ENCODE measurements around the gene NAPB.
A peak's percentile ranks its signal among the peaks of the same experiment; 100 is the strongest.

The NAPB gene

DNA sequence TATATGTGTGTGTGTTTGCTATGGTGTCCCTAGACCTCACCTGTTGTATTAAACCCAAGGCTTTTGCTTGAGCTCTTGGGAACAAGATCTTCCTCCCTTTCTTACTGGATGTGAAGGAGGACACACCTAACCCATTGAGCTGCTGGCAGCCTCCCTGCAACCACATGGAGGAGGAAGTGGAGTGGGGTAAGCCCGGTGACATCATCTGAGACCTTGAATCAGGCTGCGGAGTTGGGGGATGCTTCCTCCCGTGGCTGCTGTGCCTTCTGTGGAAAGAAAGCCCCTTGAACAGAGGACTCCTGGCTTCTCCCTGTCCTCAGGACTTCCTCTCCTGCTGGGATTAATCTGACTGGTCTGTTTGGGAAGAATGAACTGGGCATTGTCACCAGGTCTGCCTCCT, 28.1 kb upstream of the NAPB start:
- no peaks in the 10 kb centered on the region for H4K20me1 ChIP-seq (ENCODE audit: insufficient read depth, low read length)
- no peaks in the 10 kb centered on the region for H3K4me1 ChIP-seq (ENCODE audit: low read length)
- no peak for DNase-seq
- H3K9ac ChIP-seq (ENCODE audit: low read length): no peak overlapping the region
- H3K27me3 ChIP-seq (replicated peaks; ENCODE audit: insufficient read depth, low read length): no peaks in the 10 kb centered on the region
- no peaks in the 10 kb centered on the region for H3F3A ChIP-seq (ENCODE audit: insufficient read depth, low read length)
- H3K36me3 ChIP-seq (replicated peaks; ENCODE audit: insufficient read depth, low read length): no peaks in the 10 kb centered on the region
- H3K4me2 ChIP-seq (ENCODE audit: low read depth, low read length): no peak overlapping the region
- no peaks in the 10 kb centered on the region for H3K9me2 ChIP-seq (replicated peaks; ENCODE audit: insufficient read depth, low read length)
- H3K27ac ChIP-seq (ENCODE audit: low read length): no peak overlapping the region
- H3K4me3 ChIP-seq (ENCODE audit: low read length): no peak overlapping the region
- no peak overlapping the region for H2AFZ ChIP-seq (ENCODE audit: low read length)
- no peaks in the 10 kb centered on the region for H3K79me2 ChIP-seq (ENCODE audit: low read length)
- TF ChIP-seq, protein P1, sequence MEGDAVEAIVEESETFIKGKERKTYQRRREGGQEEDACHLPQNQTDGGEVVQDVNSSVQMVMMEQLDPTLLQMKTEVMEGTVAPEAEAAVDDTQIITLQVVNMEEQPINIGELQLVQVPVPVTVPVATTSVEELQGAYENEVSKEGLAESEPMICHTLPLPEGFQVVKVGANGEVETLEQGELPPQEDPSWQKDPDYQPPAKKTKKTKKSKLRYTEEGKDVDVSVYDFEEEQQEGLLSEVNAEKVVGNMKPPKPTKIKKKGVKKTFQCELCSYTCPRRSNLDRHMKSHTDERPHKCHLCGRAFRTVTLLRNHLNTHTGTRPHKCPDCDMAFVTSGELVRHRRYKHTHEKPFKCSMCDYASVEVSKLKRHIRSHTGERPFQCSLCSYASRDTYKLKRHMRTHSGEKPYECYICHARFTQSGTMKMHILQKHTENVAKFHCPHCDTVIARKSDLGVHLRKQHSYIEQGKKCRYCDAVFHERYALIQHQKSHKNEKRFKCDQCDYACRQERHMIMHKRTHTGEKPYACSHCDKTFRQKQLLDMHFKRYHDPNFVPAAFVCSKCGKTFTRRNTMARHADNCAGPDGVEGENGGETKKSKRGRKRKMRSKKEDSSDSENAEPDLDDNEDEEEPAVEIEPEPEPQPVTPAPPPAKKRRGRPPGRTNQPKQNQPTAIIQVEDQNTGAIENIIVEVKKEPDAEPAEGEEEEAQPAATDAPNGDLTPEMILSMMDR (IDR thresholded peaks at IDR 0.05; ENCODE audit: low read length): no peak
- H3K9me3 ChIP-seq (replicated peaks; ENCODE audit: insufficient read depth, low read length): no peaks in the 10 kb centered on the region

DNA sequence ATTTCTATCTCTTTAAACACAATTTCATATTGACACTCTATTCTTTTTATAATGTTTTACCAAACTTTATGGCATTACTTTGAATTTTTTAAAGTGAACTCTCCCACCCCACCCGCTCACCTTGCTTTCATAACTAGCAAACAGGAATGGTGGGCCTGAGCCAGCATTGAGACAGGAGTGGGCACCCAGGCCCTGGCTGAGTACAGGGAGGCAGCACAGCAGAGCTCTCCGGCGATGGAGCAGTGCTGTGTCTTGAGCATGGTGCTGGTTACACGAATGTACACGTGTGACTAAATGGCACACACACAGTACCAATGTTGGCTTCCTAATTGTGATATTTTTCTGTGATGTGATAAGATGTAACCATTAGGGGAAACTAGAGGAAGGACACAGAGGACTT, 26.9 kb upstream of the NAPB start:
- no peak overlapping the region for H3K4me2 ChIP-seq (ENCODE audit: low read depth, low read length)
- H3K4me1 ChIP-seq (ENCODE audit: low read length): no peaks in the 10 kb centered on the region
- H4K20me1 ChIP-seq (ENCODE audit: insufficient read depth, low read length): no peaks in the 10 kb centered on the region
- no peak overlapping the region for H3K9ac ChIP-seq (ENCODE audit: low read length)
- H2AFZ ChIP-seq (ENCODE audit: low read length): no peak overlapping the region
- DNase-seq: no peak
- no peaks in the 10 kb centered on the region for H3K27me3 ChIP-seq (replicated peaks; ENCODE audit: insufficient read depth, low read length)
- no peaks in the 10 kb centered on the region for H3K79me2 ChIP-seq (ENCODE audit: low read length)
- TF ChIP-seq EZH2phosphoT487 (IDR thresholded peaks at IDR 0.05; ENCODE audit: low read length) (no peak), EZH2 (optimal IDR thresholded peaks at IDR 0.05; ENCODE audit: low read depth, low read length) (no peak)
- TF ChIP-seq, protein P1 (IDR thresholded peaks at IDR 0.05; ENCODE audit: low read length): no peak
- H3K9me3 ChIP-seq (replicated peaks; ENCODE audit: insufficient read depth, low read length): no peaks in the 10 kb centered on the region
- H3K9me2 ChIP-seq (replicated peaks; ENCODE audit: insufficient read depth, low read length): no peaks in the 10 kb centered on the region
- no peak overlapping the region for H3K27ac ChIP-seq (ENCODE audit: low read length)
- H3F3A ChIP-seq (ENCODE audit: insufficient read depth, low read length): no peaks in the 10 kb centered on the region
- no peaks in the 10 kb centered on the region for H3K36me3 ChIP-seq (replicated peaks; ENCODE audit: insufficient read depth, low read length)
- H3K4me3 ChIP-seq (ENCODE audit: low read length): no peak overlapping the region

DNA sequence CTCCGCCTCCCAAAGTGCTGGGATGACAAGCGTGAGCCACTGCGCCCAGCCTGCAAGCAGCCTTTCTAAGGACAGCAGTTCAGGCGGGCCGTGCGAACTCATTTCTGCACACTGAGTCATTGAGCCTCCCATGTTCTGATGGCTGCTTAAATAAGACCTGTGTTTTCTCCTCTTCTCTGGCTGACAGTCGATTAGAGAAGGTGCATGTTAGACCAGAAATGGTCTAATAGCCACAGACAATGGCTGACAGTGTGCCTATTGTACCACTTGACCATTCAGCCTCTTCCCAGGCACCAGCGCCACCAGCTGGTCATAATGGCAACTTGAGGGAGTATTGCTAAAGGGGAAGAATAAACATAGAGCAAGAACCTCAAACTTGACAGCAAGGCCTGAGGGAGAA, 25.2 kb upstream of the NAPB start:
- peak; percentile 29 for DNase-seq
- no peaks in the 10 kb centered on the region for H3K27me3 ChIP-seq (replicated peaks; ENCODE audit: insufficient read depth, low read length)

More for the DNA sequence above, 25.2 kb upstream of the NAPB start:
- no peak overlapping the region for H3K9ac ChIP-seq (ENCODE audit: low read length)
- no peak overlapping the region for H3K4me3 ChIP-seq (ENCODE audit: low read length)
- H3K27ac ChIP-seq (ENCODE audit: low read length): no peak overlapping the region
- H3K9me3 ChIP-seq (replicated peaks; ENCODE audit: insufficient read depth, low read length): no peaks in the 10 kb centered on the region
- H4K20me1 ChIP-seq (ENCODE audit: insufficient read depth, low read length): no peaks in the 10 kb centered on the region
- H3K36me3 ChIP-seq (replicated peaks; ENCODE audit: insufficient read depth, low read length): no peaks in the 10 kb centered on the region
- H3K4me2 ChIP-seq (ENCODE audit: low read depth, low read length): no peak overlapping the region
- TF ChIP-seq EZH2 (optimal IDR thresholded peaks at IDR 0.05; ENCODE audit: low read depth, low read length): no peak
- no peak for TF ChIP-seq EZH2phosphoT487 (IDR thresholded peaks at IDR 0.05; ENCODE audit: low read length)
- TF ChIP-seq, protein P1 (IDR thresholded peaks at IDR 0.05; ENCODE audit: low read length): peak; percentile 56
- H3K79me2 ChIP-seq (ENCODE audit: low read length): no peaks in the 10 kb centered on the region
- no peaks in the 10 kb centered on the region for H3K9me2 ChIP-seq (replicated peaks; ENCODE audit: insufficient read depth, low read length)
- H3F3A ChIP-seq (ENCODE audit: insufficient read depth, low read length): no peaks in the 10 kb centered on the region
- no peaks in the 10 kb centered on the region for H3K4me1 ChIP-seq (ENCODE audit: low read length)
- H2AFZ ChIP-seq (ENCODE audit: low read length): no peak overlapping the region

Measured in MM.1S (cell line).